Measurements from ENCODE around the gene SMAD9. TPM values are rescaled to one million over a fixed set of nuclear protein-coding genes. Genes with fewer than 3 reads are reported as not detected.

Gene SMAD9
- total and polyA plus RNA-seq, 2 of the 13 experiments (the other 11 are each of a cell fraction or from before 2014, with no cell fraction given): 4.2 to 7.7 TPM

- no peaks in the 10 kb centered on the region for H3K79me2 ChIP-seq (ENCODE audit: insufficient read depth, low read length)
- no peaks in the 10 kb centered on the region; a peak in 1 of 5 replicates for H3K36me3 ChIP-seq (replicated peaks in 1 of 2; ENCODE audit: control insufficient read depth in 1 of 2, insufficient read depth in 2 of 2, low read length in 2 of 2)
- H3K4me1 ChIP-seq (ENCODE audit: insufficient read depth, low read length): no peaks in the 10 kb centered on the region
- FAIRE-seq: no peak
- no peak overlapping the region for H3K9ac ChIP-seq (ENCODE audit: insufficient read depth, low read depth, low read length)
- ATAC-seq: no peak
- H3K27me3 ChIP-seq (ENCODE audit: control insufficient read depth in 1 of 2, insufficient read depth in 2 of 2, low read length in 2 of 2): no peaks in the 10 kb centered on the region
- H3K4me3 ChIP-seq (replicated peaks in 1 of 3; ENCODE audit: insufficient read depth in 1 of 3, low read depth in 2 of 3, low read length in 3 of 3): no peak overlapping the region
- H3K27ac ChIP-seq (ENCODE audit: extremely low read length, insufficient read depth, low read length): no peak overlapping the region
- 96% methylated on average over 5 of the region's 5 CpGs for WGBS (ENCODE audit: low lambda C conversion rate)
- intact Hi-C loops (cut with micrococcal nuclease; ENCODE audit: unreplicated experiment) (no loop called here), in situ Hi-C loops (cut with HindIII; ENCODE audit: extremely low pct_ligation_motif_present, low pct_unique_long_range_greater_than_20kb) (no loop called here)
- no peak for TF ChIP-seq ZNF556 (CRISPR knock-in tag; IDR thresholded peaks at IDR 0.05; ENCODE audit: borderline replicate concordance)
- no peak for TF ChIP-seq GABPB1 (CRISPR knock-in tag; IDR thresholded peaks at IDR 0.05)
- TF ChIP-seq STAG1 (CRISPR knock-in tag; IDR thresholded peaks at IDR 0.05): 0 out of 2 replicates have a peak, but pooled peaks have one; percentile 6
- no peak for TF ChIP-seq POLR2G (IDR thresholded peaks at IDR 0.05; ENCODE audit: low read depth, low read length)
- no peak for DNase-seq (ENCODE audit: low spot score)
- no peak overlapping the region for H2AFZ ChIP-seq (ENCODE audit: low read length)
- no TSS peak for BruUV-seq (replicated peaks)
- ChIA-PET POLR2A (no interaction called here), CTCF (ENCODE audit: low intra/inter-chr PET ratio, low total read pairs) (no interaction called here)
- no peaks in the 10 kb centered on the region for H3K9me3 ChIP-seq (ENCODE audit: low read length)
- H3K4me2 ChIP-seq (ENCODE audit: low read depth, low read length): no peak overlapping the region
- H4K20me1 ChIP-seq (ENCODE audit: insufficient read depth, low read length): no peaks in the 10 kb centered on the region
Measured at GRCh38 chr13:36841391-36841790, 78.6 kb downstream of the SMAD9 start.

GRCh38 chr13:36840718-36841250, 79.3 kb downstream of the SMAD9 start:
- DNase-seq (ENCODE audit: low spot score) (no peak), ATAC-seq (no peak), FAIRE-seq (no peak)
- Histone ChIP-seq H3K4me2 (ENCODE audit: low read depth, low read length) (no peak overlapping the region), H3K79me2 (ENCODE audit: insufficient read depth, low read length) (no peaks in the 10 kb centered on the region), H3K4me1 (ENCODE audit: insufficient read depth, low read length) (no peaks in the 10 kb centered on the region), H3K9me3 (ENCODE audit: low read length) (no peaks in the 10 kb centered on the region), H3K9ac (ENCODE audit: insufficient read depth, low read depth, low read length) (no peak overlapping the region), H3K4me3 (replicated peaks in 1 of 3; ENCODE audit: insufficient read depth in 1 of 3, low read depth in 2 of 3, low read length in 3 of 3) (no peak overlapping the region), H3K27ac (ENCODE audit: extremely low read length, insufficient read depth, low read length) (no peak overlapping the region), H4K20me1 (ENCODE audit: insufficient read depth, low read length) (no peaks in the 10 kb centered on the region), H3K36me3 (replicated peaks in 1 of 2; ENCODE audit: control insufficient read depth in 1 of 2, insufficient read depth in 2 of 2, low read length in 2 of 2) (no peaks in the 10 kb centered on the region; a peak in 1 of 5 replicates), H3K27me3 (ENCODE audit: control insufficient read depth in 1 of 2, insufficient read depth in 2 of 2, low read length in 2 of 2) (no peaks in the 10 kb centered on the region), H2AFZ (ENCODE audit: low read length) (no peak overlapping the region)
- in situ Hi-C loops (cut with HindIII; ENCODE audit: extremely low pct_ligation_motif_present, low pct_unique_long_range_greater_than_20kb): no loop called here
- intact Hi-C loops (cut with micrococcal nuclease; ENCODE audit: unreplicated experiment): no loop called here
- TF ChIP-seq ZNF350 (CRISPR knock-in tag; IDR thresholded peaks at IDR 0.05; ENCODE audit: borderline replicate concordance, low read depth) (no peak), WIZ (CRISPR knock-in tag; IDR thresholded peaks at IDR 0.05) (no peak), ZC3H4 (CRISPR knock-in tag; IDR thresholded peaks at IDR 0.05; ENCODE audit: borderline replicate concordance) (no peak), ZNF354B (CRISPR knock-in tag; IDR thresholded peaks at IDR 0.05) (no peak), FLYWCH1 (CRISPR knock-in tag; IDR thresholded peaks at IDR 0.05) (no peak), ZNF724P (CRISPR knock-in tag; IDR thresholded peaks at IDR 0.05; ENCODE audit: borderline replicate concordance) (no peak), ZNF616 (CRISPR knock-in tag; IDR thresholded peaks at IDR 0.05; ENCODE audit: low read depth) (no peak)
- no TSS peak for BruUV-seq (replicated peaks)
- ChIA-PET POLR2A (no interaction called here), CTCF (ENCODE audit: low intra/inter-chr PET ratio, low total read pairs) (no interaction called here)
- WGBS (ENCODE audit: low lambda C conversion rate): 93% methylated on average over 3 of the region's 3 CpGs

Measured in HepG2 (cell line).